Thyroid gland (tissue), 4 donors: ENCODE results near the gene ING5. TPM values are rescaled to one million over a fixed set of nuclear protein-coding genes. Genes with fewer than 3 reads are reported as not detected.

ENCODE experiments used
- DNase-seq, 2 donors: peaks; one replicate each; pipeline ENCODE4 v3.0.0-alpha.2; 2019
- H3K27ac ChIP-seq, 3 donors: fragments of 200-600 bp; sonication (generic); 1 replicate in 2 of 3; 2 replicates in 1 of 3; pipeline ENCODE4 v1.5.1; 2016 to 2019; ENCODE audit warnings: mild to moderate bottlenecking in 1 of 3, moderate library complexity in 1 of 3
- H3K27me3 ChIP-seq: fragments of 200-600 bp; sonication (generic); one replicate; pipeline ENCODE4 v1.5.1; 2019
- H3K36me3 ChIP-seq, 2 donors: fragments of 200-600 bp; sonication (generic); one replicate each; pipeline ENCODE4 v1.5.1; 2016 to 2019
- H3K4me1 ChIP-seq, 2 donors: fragments of 200-600 bp; sonication (generic); one replicate each; pipeline ENCODE4 v1.5.1; 2017 to 2019
- H3K4me3 ChIP-seq, 3 donors: fragments of 200-600 bp; sonication (generic); replicated peaks in 1 of 3; 1 replicate in 2 of 3; 2 replicates in 1 of 3; pipeline ENCODE4 v1.5.1; 2016; ENCODE audit warnings: mild to moderate bottlenecking in 1 of 3
- H3K9me3 ChIP-seq: fragments of 200-600 bp; sonication (generic); one replicate; pipeline ENCODE4 v1.5.1; 2017
- CTCF ChIP-seq, 6 experiments: fragments of 200-600 bp in 3 of 6; fragments of 450-650 bp in 3 of 6; sonication (generic) in 3 of 6; IDR thresholded peaks; one replicate each; pipeline ENCODE4 v1.5.1; 2016 to 2019; ENCODE audit warnings: antibody characterized with exemption in 6 of 6, mild to moderate bottlenecking in 2 of 6, inconsistent platforms in 1 of 6, moderate library complexity in 1 of 6
- POLR2A ChIP-seq, 2 donors: fragments of 450-650 bp; IDR thresholded peaks; one replicate each; pipeline ENCODE4 v1.6.1; 2017; ENCODE audit warnings: antibody characterized with exemption in 2 of 2, mild to moderate bottlenecking in 2 of 2, moderate library complexity in 1 of 2
- WGBS, 2 donors: methylation state at CpG; one replicate each; pipeline ENCODE4 v1.1.5; 2017; 5-methylcytosine and 5-hydroxymethylcytosine counted together
- intact Hi-C: fragments of 100-400 bp; cut with DNase I; formaldehyde crosslinking; loops from one replicate; pipeline ENCODE4 v1.15.1; 2023
- total RNA-seq, 4 donors: library from RNA; depleted of rRNA; stranded (reverse); fragments of >200 nt; gene quantifications; one replicate each; pipeline ENCODE4 v1.2.3, GENCODE V29; 2016

The ING5 gene
- total RNA-seq, 4 donors from 2014 or later = 42.2 to 76.3 (median 59.9) TPM

- Histone ChIP-seq H3K4me3 (no peak overlapping the region), H3K27me3 (no peaks in the 10 kb centered on the region), H3K36me3 (peaks cover 0 to 11% of the 10 kb centered on the region in 2 donors), H3K27ac (no peak overlapping the region), H3K9me3 (no peaks in the 10 kb centered on the region), H3K4me1 (no peaks in the 10 kb centered on the region)
- TF ChIP-seq POLR2A (IDR thresholded peaks at IDR 0.05) (no peak), CTCF (IDR thresholded peaks at IDR 0.05) (no peak)
- intact Hi-C loops = no loop called here
- 93 to 94% methylated on average over 18 of the region's 18 CpGs for WGBS, 2 donors
- no peak for DNase-seq
Measured at GRCh38 chr2:241678307-241678706, 23.5 kb upstream of the ING5 start.

DNA sequence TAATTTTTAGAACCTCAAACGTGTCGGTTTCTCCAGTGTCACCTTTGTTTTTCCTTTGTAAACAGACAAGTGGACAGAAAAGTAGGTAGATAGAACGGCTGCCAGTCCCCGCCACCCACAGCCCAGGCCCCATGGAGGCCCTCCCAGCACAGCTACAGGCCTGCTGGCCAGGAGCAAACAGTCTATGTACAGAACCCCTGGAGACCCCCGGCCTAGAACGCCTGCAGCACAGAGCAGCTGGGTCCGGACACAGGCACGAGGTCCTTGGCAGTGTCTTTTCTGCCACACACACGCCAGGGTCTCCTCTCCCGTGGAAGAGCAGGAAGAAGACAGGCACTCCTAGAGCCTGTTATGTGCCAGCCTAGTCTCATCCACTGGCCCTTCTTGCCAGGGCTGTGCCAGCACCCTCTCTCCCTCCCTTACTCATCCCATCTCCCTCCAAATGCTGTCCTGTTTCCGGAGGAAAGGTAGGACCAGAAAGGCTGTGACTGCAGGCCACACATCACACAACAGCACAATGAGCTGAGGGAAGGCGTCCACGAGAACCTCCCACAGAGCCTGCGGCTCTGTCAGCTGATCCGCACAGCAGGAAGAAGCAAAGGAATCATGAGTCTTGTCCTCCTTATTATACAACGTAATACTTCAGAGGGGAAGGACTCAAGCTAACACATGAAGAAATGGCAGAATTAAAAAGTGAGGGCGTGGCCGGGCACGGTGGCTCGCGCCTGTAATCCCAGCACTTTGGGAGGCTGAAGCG is 22.9 kb upstream of the ING5 start:
- 94% methylated on average over 22 of the region's 22 CpGs for WGBS, 2 donors
- no peaks in the 10 kb centered on the region for H3K4me1 ChIP-seq
- no peak overlapping the region for H3K4me3 ChIP-seq
- H3K36me3 ChIP-seq = peaks cover 0 to 11% of the 10 kb centered on the region in 2 donors
- H3K27ac ChIP-seq = no peak overlapping the region
- H3K27me3 ChIP-seq = no peaks in the 10 kb centered on the region
- no peak for DNase-seq
- H3K9me3 ChIP-seq = no peaks in the 10 kb centered on the region
- TF ChIP-seq CTCF (IDR thresholded peaks at IDR 0.05) = no peak
- TF ChIP-seq POLR2A (IDR thresholded peaks at IDR 0.05) = no peak
- intact Hi-C loops = no loop called here

- no peaks in the 10 kb centered on the region for H3K9me3 ChIP-seq
- DNase-seq = no peak
- peaks cover 0 to 11% of the 10 kb centered on the region in 2 donors for H3K36me3 ChIP-seq
- WGBS, 2 donors = 94 to 97% methylated on average over 12 of the region's 12 CpGs
- H3K27ac ChIP-seq = no peak overlapping the region
- no peaks in the 10 kb centered on the region for H3K4me1 ChIP-seq
- TF ChIP-seq CTCF (IDR thresholded peaks at IDR 0.05) (no peak), POLR2A (IDR thresholded peaks at IDR 0.05) (no peak)
- H3K4me3 ChIP-seq = no peak overlapping the region
- no peaks in the 10 kb centered on the region for H3K27me3 ChIP-seq
- intact Hi-C loops = no loop called here
Measured at GRCh38 chr2:241680044-241680443, 21.8 kb upstream of the ING5 start.

DNA sequence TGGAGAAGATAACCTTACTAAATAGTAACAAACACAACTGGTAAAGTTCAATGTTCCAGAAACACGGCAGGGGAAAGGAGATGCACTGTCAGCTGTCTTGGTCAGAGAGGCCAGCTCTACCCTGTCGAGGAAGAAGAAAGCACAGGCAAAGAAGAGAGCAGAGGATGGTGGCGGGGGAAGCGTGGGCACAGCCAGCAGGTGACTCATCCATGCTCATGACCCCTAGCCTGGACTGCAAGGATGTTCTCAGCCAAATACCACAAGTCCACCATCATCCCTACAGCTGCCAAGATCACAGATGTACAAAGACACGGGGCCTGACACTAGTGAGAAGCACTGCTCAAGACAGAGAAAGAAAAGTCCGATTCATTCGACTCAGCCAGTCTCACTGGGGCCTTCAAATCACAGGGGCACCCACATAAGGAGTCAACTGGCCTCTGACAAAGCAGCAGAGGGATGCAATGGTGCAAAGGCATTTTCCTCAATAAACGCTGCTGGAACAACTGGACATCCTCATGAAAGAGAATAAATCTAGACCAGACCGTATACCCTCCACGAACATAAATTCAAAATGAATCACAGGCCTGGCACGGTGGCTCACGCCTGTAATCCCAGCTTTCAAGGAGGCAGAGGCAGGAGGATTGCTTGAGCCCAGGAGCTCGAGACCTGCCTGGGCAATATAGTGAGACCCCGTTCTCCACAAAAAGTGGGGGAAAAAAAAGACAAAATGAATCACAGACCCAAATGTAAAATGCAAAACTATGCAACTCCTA is 20.8 kb upstream of the ING5 start:
- no peaks in the 10 kb centered on the region for H3K27me3 ChIP-seq
- no peak for TF ChIP-seq CTCF (IDR thresholded peaks at IDR 0.05)
- TF ChIP-seq POLR2A (IDR thresholded peaks at IDR 0.05) = no peak
- intact Hi-C loops = no loop called here

GRCh38 chr2:241686324-241686649 is 15.6 kb upstream of the ING5 start:
- Histone ChIP-seq H3K27me3 (no peaks in the 10 kb centered on the region), H3K4me3 (peak overlapping the region; percentile 15 to 87 (median 44)), H3K36me3 (peaks cover 0 to 5% of the 10 kb centered on the region in 2 donors), H3K4me1 (peaks cover 16 to 23% of the 10 kb centered on the region in 2 donors), H3K9me3 (no peaks in the 10 kb centered on the region), H3K27ac (peak overlapping the region in 1 of 3 donors; percentile 10)
- 0 to 2% methylated on average over 22 to 24 of the region's 37 CpGs for WGBS, 2 donors
- peak in 1 of 2 donors; percentile 10 for DNase-seq
- TF ChIP-seq CTCF (IDR thresholded peaks at IDR 0.05) (peak in 1 of 6 experiments; percentile 2), POLR2A (IDR thresholded peaks at IDR 0.05) (no peak)
- intact Hi-C loops = loop anchor here (5.0 kb wide), 1 partner anchor 191 kb away; no protein-coding TSS in a partner anchor

More for the DNA sequence above, 20.8 kb upstream of the ING5 start:
- H3K9me3 ChIP-seq = no peaks in the 10 kb centered on the region
- H3K4me3 ChIP-seq = no peak overlapping the region
- H3K27ac ChIP-seq = no peak overlapping the region
- no peak for DNase-seq
- 92% methylated on average over 14 of the region's 14 CpGs for WGBS, 2 donors
- peaks cover 0 to 11% of the 10 kb centered on the region in 2 donors for H3K36me3 ChIP-seq
- peaks cover under 1 to 6% of the 10 kb centered on the region in 2 donors for H3K4me1 ChIP-seq
